Tibial artery (tissue), 4 donors: ENCODE measurements around the gene WSCD1.

Source experiments
- DNase-seq, 2 donors: peaks; one replicate each; pipeline ENCODE4 v3.0.0-alpha.2; 2019
- H3K27ac ChIP-seq, 2 donors: fragments of 200-600 bp; sonication (generic) in 1 of 2; 1 replicate in 1 of 2; 2 replicates in 1 of 2; pipeline ENCODE4 v1.5.1; 2018 to 2019; ENCODE audit warnings: mild to moderate bottlenecking in 1 of 2
- H3K27me3 ChIP-seq, 2 donors: fragments of 200-600 bp; sonication (generic) in 1 of 2; one replicate each; pipeline versions ENCODE4 v1.5.1 to v1.6.0; 2016 to 2019
- H3K36me3 ChIP-seq, 3 donors: fragments of 200-600 bp; sonication (generic) in 2 of 3; one replicate each; pipeline ENCODE4 v1.5.1; 2016 to 2019; ENCODE audit warnings: mild to moderate bottlenecking in 2 of 3
- H3K4me1 ChIP-seq, 4 donors: fragments of 200-600 bp; sonication (generic) in 2 of 4; 1 replicate in 3 of 4; 2 replicates in 1 of 4; pipeline ENCODE4 v1.5.1; 2016 to 2019
- H3K4me3 ChIP-seq, 2 donors: fragments of 200-600 bp; sonication (generic) in 1 of 2; 1 replicate in 1 of 2; 2 replicates in 1 of 2; pipeline ENCODE4 v1.5.1; 2018 to 2019; ENCODE audit warnings: mild to moderate bottlenecking in 2 of 2
- H3K9me3 ChIP-seq, 3 donors: fragments of 200-600 bp; sonication (generic) in 1 of 3; one replicate each; pipeline ENCODE4 v1.5.1; 2016 to 2019
- CTCF ChIP-seq, 2 experiments: fragments of 200-600 bp in 1 of 2; fragments of 450-650 bp in 1 of 2; IDR thresholded peaks; one replicate each; pipeline ENCODE4 v1.5.1; 2017 to 2019; ENCODE audit warnings: antibody characterized with exemption in 2 of 2, mild to moderate bottlenecking in 1 of 2, moderate library complexity in 1 of 2
- intact Hi-C: fragments of 100-400 bp; cut with DNase I; formaldehyde crosslinking; loops from one replicate; pipeline ENCODE4 v1.15.0; 2023; ENCODE audit warnings: low total_unique reads

Gene WSCD1

GRCh38 chr17:6085812-6086211, 15.6 kb downstream of the WSCD1 start:
- peaks cover under 1 to 3% (median 2%) of the 10 kb centered on the region in 3 donors for H3K36me3 ChIP-seq
- DNase-seq = no peak

GRCh38 chr17:6086603-6087400, 16.6 kb downstream of the WSCD1 start:
- TF ChIP-seq CTCF (IDR thresholded peaks at IDR 0.05) = no peak
- Histone ChIP-seq H3K36me3 (no peaks in the 10 kb centered on the region), H3K4me1 (no peaks in the 10 kb centered on the region), H3K9me3 (no peaks in the 10 kb centered on the region), H3K4me3 (no peak overlapping the region), H3K27me3 (no peaks in the 10 kb centered on the region), H3K27ac (no peak overlapping the region)
- DNase-seq = no peak
- intact Hi-C loops = loop anchor here (10.0 kb wide), 1 partner anchor 468 kb away; the partner anchor contains the start of gene PITPNM3

More at GRCh38 chr17:6085812-6086211, 15.6 kb downstream of the WSCD1 start:
- no peaks in the 10 kb centered on the region for H3K4me1 ChIP-seq
- no peaks in the 10 kb centered on the region for H3K9me3 ChIP-seq
- no peaks in the 10 kb centered on the region for H3K27me3 ChIP-seq
- no peak overlapping the region for H3K4me3 ChIP-seq
- no peak overlapping the region for H3K27ac ChIP-seq
- no peak for TF ChIP-seq CTCF (IDR thresholded peaks at IDR 0.05)
- intact Hi-C loops = loop anchor here (10.0 kb wide), 1 partner anchor 469 kb away; the partner anchor contains the start of gene PITPNM3

GRCh38 chr17:6088141-6088540, 18.0 kb downstream of the WSCD1 start:
- no peaks in the 10 kb centered on the region for H3K27me3 ChIP-seq

GRCh38 chr17:6090253-6090652, 20.1 kb downstream of the WSCD1 start:
- Histone ChIP-seq H3K4me3 (no peak overlapping the region), H3K36me3 (peaks cover 0 to 9% (median 0%) of the 10 kb centered on the region in 3 donors), H3K27ac (no peak overlapping the region), H3K27me3 (no peaks in the 10 kb centered on the region), H3K4me1 (no peaks in the 10 kb centered on the region), H3K9me3 (no peaks in the 10 kb centered on the region)
- intact Hi-C loops = no loop called here
- peak in 1 of 2 donors; percentile 53 for DNase-seq
- no peak for TF ChIP-seq CTCF (IDR thresholded peaks at IDR 0.05)

More at GRCh38 chr17:6088141-6088540, 18.0 kb downstream of the WSCD1 start:
- H3K27ac ChIP-seq = no peak overlapping the region
- H3K36me3 ChIP-seq = no peaks in the 10 kb centered on the region
- no peak overlapping the region for H3K4me3 ChIP-seq
- H3K4me1 ChIP-seq = no peaks in the 10 kb centered on the region
- intact Hi-C loops = loop anchor here (10.0 kb wide), 1 partner anchor 467 kb away; the partner anchor contains the start of gene PITPNM3
- no peak for TF ChIP-seq CTCF (IDR thresholded peaks at IDR 0.05)
- H3K9me3 ChIP-seq = no peaks in the 10 kb centered on the region
- no peak for DNase-seq

GRCh38 chr17:6092182-6092902, 22.2 kb downstream of the WSCD1 start:
- no peak for TF ChIP-seq CTCF (IDR thresholded peaks at IDR 0.05)
- Histone ChIP-seq H3K9me3 (no peaks in the 10 kb centered on the region), H3K27me3 (no peaks in the 10 kb centered on the region), H3K4me1 (no peaks in the 10 kb centered on the region), H3K36me3 (peaks cover 0 to 13% (median 5%) of the 10 kb centered on the region in 3 donors), H3K27ac (no peak overlapping the region), H3K4me3 (no peak overlapping the region)
- intact Hi-C loops = no loop called here
- peak in 1 of 2 donors; percentile 47 for DNase-seq
